ENCODE results near the gene FCRLA.
A peak's percentile ranks its signal among the peaks of the same experiment; 100 is the strongest.

Gene FCRLA

GRCh38 chr1:161749509-161750407 is 42.7 kb downstream of the FCRLA start, which contains the start of gene DUSP12:
Gene DUSP12, plus strand, starts transcription at chr1:161749786. Its CDS starts 16 bp downstream, at chr1:161749802.
- peak; percentile 82 for DNase-seq (ENCODE audit: low read depth)
- TF ChIP-seq CTCF (IDR thresholded peaks at IDR 0.05; ENCODE audit: control insufficient read depth, insufficient read depth, low read depth, low read length, missing control alignments), result peak; percentile 11
- peak within 1 kb of the TSS; percentile 89 for H3K4me3 ChIP-seq (ENCODE audit: control insufficient read depth, low read depth, low read length)

- DNase-seq (ENCODE audit: low read depth), result no peak
- H3K4me3 ChIP-seq (ENCODE audit: control insufficient read depth, low read depth, low read length), result no peak overlapping the region
- peak; percentile 58 for TF ChIP-seq CTCF (IDR thresholded peaks at IDR 0.05; ENCODE audit: control insufficient read depth, insufficient read depth, low read depth, low read length, missing control alignments)
Measured at GRCh38 chr1:161763522-161764098, 56.6 kb downstream of the FCRLA start.
